NCI-H2171 (cell line): ENCODE results near the gene APOD.
"Not testable (repeated sequence)": the region's sequence is repeated elsewhere in the genome, so short reads cannot be mapped to it uniquely, and the experiment has no call there.

Source experiments
- DNase-seq: peaks from one replicate; lab custom pipeline; 2025; lab: John Stamatoyannopoulos, UW

Gene APOD

DNA sequence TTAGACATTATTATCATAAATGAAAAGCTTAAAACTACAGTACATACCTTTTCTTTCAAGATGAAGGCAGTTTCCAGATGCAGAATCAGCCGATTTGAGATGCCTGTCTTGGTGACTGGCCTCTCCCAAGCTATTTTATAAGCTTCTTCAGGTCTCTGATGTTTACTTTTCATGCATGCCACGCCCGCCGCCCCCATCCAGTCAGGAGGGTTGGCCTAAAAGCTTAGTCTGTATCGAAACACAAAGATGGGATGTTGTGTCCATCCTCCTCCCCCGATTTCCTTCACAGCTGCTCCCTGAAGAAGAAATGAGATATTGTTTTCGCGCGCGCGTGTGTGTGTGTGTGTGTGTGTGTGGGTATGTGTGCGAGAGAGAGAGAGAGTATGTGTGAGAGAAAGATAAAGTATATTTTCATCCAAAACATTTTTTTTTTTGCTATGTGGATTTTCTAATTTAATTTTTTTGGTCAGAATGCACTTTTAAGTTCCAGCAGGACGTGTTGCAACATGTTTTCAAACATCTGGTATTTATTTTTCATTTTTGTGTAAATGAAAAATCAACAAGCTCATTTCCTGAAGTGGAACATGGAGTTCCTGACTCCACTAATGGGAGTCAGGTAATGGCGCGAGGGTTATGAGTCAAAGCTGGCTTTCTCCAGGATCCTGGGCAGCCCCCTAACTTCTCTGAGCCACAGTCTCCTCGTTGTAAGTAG is at the start of gene APOD:
APOD (minus strand) TSS at position 110 of the 712 bp plus-strand sequence. CDS start 4,479 bp downstream, outside the sequence.
- no peak for DNase-seq

DNA sequence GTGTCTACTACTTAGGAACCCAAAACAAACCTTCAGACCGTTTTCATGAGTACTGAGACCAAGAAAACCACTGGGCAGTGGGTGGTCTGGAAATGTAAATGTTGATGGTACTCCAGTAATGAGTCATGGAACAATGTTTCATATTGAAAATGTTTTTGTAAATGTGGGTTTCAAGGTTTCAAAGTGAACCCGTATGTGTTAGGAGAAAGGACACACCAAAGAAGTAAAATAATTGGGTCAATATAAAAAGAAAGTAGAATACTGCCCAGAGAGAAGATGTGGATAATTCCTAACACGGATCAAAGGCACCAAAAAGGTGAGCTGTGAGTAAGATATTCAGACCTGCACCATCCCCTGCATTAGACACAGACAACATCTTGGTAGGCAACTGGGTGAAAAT is 49.6 kb upstream of the APOD start:
- not testable (repeated sequence) for DNase-seq

DNA sequence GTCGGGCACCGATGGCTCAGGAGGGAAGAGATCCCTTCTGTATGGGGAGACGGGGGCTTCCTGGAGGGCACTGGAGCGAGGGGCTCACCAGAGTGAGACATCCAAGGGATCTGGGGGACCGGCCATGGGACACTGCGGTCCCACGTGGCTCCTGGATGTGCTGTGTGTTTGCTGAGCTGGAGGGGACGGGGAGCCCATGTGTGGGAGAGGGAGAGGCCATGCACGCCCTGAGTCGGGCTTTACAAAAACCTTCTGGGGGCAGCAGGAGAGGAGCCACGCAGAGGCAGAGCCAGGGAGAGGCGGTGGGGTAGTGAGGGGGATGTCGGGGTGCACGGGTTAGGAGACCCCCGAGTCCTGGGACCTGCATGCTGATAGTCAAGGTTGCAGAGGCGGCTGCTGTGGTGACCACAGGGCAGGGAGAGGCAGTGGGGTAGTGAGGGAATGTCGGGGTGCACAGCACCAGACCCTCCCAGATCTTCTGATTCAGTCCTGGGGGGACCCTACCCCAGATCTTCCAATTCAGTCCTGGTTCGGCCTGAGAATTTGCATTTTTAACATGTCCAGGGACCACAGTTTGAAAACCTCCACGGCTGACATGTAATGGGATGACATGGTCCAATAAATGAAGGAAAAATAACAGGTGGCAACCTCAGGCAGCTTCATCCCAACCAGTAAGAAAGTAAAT is 48.9 kb upstream of the APOD start:
- not testable (repeated sequence) for DNase-seq

GRCh38 chr3:195632046-195632445 is 48.3 kb upstream of the APOD start:
- DNase-seq, result not testable (repeated sequence)

DNA sequence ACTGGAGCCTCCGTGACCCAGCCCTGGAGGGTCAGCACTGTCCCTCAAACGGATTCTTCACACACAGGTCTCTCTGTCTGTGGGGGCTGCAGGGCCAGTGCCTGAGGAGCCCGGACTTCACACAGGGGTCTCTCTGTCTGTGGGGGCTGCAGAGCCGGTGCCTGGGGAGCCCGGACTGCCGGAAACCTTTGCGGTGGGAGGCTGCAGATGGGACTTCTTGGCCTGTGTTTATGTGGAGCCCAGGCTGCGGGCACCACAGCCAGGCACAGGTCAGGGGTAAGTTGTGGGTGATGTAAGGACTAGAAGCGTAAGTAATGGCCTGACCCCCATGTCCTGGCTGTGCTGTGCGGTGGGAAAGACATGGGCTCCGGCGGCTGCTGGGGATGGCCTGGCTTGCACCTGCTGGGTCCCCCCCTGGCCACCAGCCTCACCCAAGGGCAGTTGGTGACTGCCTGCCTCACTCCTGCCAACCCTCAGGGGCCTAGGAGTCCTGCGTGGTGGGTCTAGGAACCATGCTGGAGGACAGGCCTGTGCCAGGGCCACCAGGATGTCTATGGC is 47.3 kb upstream of the APOD start:
- DNase-seq, result not testable (repeated sequence)

- not testable (repeated sequence) for DNase-seq
These were observed 46.6 kb upstream of the APOD start for GRCh38 chr3:195630086-195630917.

DNA sequence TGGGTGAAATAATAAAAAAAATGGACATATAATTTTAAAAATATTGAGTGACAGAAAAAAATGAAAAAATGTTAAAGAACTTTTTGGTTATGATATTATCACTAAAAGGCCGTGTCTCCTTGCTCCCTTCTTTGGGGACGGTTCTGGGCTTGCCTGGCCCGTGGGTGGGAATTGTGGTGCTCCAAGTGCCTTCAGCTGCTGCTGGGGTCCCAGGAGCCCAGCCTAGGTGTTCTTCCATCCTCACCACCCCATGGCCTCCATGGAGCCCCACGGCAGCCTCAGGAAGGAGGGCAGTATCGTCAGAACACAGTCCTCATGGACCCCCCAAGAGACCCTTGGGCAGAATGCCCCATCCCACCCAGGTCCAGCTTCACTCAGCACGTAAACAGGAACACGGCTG is 45.9 kb upstream of the APOD start:
- DNase-seq, result not testable (repeated sequence)

- not testable (repeated sequence) for DNase-seq
These were observed 44.7 kb upstream of the APOD start for GRCh38 chr3:195628386-195628920.

DNA sequence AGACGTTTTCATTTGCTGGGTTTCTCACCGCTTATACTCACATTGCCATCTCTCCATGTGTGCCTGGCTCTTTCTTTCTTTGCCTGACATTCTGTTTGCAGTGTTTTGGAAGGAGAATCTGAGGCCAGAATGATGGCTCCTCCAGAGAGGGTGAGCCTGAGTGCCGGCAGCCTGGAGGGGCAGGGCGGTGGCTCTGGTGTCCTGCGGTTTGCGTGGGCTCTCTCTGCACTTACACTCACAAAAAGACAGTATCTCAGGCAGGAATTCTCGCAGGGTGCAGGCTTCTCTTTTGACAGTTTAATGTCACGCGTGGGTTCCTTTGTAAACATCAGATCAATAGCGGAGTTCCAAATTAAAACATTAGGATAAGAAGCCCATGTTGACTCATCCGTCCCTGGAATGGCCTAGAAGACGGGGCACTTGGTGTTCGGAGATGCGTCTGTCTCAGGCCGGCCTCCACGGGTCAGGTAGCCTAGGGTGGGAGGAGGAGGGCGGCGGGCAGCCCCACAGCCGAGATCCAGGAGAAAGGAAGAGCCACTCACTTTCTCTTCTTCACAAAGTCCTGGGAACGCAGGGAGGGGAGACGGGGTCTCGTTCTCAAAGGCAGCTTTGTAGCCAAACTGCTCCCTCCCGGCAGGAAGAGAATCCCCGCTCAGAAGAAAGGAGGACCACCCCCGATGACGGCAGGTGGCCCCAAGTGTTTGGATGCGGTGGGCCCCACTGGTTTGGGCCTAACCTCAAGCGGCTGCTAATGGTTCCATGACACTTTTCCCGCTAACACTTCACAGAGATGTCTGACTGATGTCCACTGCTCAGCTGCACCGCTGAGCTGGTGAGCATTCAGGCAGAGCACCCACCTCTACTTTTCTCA is 44.0 kb upstream of the APOD start:
- DNase-seq, result not testable (repeated sequence)

DNA sequence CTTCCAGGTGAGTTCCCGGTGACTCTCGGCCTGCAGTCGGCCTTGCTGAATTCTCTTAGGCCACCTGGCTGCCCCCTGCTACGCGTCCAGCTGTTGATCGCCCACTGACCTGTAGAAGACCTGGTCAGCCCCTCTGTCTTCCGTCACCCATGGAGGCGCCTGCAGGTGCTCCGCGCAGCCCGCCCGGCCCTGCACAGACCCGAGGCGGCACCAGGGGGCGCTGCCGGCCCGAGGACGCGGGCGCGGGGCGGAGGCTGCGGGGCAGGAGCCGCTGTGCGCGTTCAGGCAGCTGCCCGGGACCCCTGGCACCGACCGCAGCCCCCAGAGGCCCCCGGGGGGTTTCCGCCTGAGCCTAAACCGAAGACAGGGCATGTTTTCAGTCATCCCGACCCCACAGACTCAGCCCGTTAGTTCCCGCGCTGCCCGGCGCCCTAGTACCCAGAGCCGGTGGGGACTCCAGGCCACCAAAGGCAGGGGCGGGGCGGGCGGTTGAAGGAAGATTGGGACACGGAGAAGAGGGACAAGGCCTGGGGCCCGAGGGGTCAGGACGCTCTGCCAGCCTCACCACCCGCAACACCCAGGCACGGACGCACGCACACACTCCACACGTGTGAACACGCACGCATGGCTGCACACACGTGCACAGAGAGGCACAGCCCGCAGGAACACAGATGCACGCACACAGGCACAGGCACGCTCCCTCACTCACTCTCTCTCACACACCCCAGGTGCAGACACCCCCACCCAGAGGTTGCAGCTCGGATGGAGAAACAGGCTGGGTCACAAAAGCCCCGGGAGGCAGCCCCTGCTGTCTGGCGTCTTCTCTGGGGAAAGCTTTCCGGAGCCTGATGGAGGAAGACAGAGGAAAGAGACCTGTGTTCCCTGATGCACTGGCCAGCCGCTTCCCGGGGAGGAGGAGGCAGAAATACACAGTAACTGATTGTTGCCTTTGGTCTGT is 41.1 kb upstream of the APOD start:
- not testable (repeated sequence) for DNase-seq

GRCh38 chr3:195624171-195624570 is 40.4 kb upstream of the APOD start:
- DNase-seq, result not testable (repeated sequence)

- DNase-seq, result not testable (repeated sequence)
These were observed 39.7 kb upstream of the APOD start for GRCh38 chr3:195623217-195623965.

DNA sequence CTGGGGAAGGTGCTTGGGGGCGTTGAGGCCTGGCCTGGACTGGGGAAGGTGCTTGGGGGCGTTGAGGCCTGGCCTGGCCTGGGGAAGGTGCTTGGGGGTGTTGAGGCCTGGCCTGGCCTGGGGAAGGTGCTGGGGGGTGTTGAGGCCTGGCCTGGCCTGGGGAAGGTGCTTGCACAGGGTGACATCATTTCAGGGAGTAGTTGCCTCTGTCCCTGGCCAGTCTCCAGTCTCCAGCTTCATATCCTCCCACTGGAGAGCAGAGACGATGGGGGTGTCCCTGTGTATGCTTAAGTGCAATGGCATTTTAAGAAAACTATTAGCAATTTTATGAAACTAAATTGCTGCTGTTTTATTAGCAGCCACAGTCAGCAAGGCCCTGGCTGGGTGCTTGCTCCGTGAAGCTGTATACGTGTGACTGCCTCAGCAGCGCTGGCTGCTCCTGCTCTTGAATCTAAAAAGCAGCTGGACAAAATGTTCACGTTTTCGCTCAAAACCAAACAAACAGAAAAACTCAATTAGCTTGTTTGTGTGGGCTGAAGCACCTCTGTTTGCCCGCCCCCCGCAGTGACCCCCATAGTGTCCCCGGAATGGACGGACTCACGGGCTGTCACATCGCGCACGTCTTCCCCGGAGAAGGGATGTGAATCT is 38.9 kb upstream of the APOD start:
- DNase-seq, result not testable (repeated sequence)

- DNase-seq, result not testable (repeated sequence)
These were observed 38.3 kb upstream of the APOD start for GRCh38 chr3:195622012-195622411.

DNA sequence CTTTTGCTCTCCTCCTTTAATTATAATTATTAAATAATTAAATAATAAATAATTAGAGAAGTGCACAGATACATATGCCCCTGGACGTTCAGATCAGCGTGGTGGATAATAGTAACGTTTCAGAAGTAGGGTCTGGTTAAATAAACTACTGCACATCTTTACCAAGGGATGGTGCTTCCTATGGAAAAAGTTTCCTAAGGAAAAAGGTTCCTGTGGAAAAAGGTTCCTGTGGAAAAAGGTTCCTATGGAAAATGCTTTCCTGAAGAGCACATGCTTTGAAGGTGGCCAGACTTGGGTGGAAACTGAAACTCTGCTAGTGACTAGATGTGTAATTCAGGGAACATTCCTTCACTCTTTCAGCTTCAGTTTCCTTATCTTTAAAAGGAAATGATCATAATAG is 37.4 kb upstream of the APOD start:
- DNase-seq, result not testable (repeated sequence)

DNA sequence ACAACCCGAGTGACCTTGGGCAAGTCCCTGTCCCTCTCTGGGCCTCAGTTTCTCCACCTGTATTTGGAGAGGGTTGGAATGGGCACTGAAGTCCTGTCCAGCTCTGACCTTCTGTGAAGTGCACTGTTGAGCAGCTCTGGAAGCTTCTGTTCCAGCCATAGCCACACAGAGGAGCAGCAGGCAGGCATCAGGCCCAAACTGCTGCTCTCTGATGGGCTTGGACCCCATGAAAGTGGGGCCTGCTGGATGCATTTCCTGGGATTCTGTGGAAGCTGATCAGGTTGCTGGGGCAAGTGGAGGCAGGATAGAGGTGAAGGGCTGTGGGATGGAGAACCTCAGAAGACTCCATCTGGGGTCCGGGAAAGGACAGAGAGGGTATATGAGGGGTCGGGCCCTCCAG is 36.7 kb upstream of the APOD start:
- DNase-seq, result not testable (repeated sequence)

DNA sequence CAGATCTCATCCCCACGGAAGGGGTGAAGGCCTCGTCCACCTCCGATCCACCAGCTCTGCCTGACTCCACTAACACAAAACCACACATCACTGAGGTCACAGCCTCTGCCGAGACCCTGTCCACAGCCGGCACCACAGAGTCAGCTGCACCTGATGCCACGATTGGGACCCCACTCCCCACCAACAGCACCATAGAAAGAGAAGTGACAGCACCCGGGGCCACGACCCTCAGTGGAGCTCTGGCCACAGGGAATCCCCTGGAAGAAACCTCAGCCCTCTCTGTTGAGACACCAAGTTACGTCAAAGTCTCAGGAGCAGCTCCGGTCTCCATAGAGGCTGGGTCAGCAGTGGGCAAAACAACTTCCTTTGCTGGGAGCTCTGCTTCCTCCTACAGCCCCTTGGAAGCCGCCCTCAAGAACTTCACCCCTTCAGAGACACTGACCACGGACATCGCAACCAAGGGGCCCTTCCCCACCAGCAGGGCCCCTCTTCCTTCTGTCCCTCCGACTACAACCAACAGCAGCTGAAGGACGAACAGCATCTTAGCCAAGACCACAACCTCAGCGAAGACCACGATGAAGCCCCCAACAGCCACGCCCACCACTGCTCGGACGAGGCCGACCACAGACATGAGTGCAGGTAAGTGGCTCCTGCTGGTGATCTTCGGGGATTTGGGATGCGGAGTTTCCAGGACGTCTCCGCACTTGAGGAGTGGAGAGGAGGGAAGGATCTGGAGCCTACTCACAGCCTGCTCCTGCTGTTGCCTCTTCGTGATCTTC is 36.0 kb upstream of the APOD start:
- DNase-seq, result not testable (repeated sequence)
